Esophagus muscularis mucosa (tissue), 4 donors: ENCODE results near the gene DEGS2.

Experiments used
- EP300 ChIP-seq: sonication (generic); formaldehyde crosslinking; IDR thresholded peaks from one replicate; pipeline ENCODE4 v1.6.1; 2017; ENCODE audit warnings: antibody characterized with exemption
- POLR2A ChIP-seq: fragments of 450-650 bp; IDR thresholded peaks from one replicate; pipeline ENCODE4 v1.6.1; 2017; ENCODE audit warnings: antibody characterized with exemption, moderate library complexity, mild to moderate bottlenecking, low read depth
- TF ChIP-seq, protein P1 (sequence below), 3 experiments: fragments of 200-600 bp in 2 of 3; fragments of 450-650 bp in 1 of 3; sonication (generic) in 2 of 3; IDR thresholded peaks; one replicate each; pipeline ENCODE4 v1.5.1; 2017 to 2019; ENCODE audit warnings: antibody characterized with exemption in 3 of 3, mild to moderate bottlenecking in 2 of 3, moderate library complexity in 1 of 3

DNA sequence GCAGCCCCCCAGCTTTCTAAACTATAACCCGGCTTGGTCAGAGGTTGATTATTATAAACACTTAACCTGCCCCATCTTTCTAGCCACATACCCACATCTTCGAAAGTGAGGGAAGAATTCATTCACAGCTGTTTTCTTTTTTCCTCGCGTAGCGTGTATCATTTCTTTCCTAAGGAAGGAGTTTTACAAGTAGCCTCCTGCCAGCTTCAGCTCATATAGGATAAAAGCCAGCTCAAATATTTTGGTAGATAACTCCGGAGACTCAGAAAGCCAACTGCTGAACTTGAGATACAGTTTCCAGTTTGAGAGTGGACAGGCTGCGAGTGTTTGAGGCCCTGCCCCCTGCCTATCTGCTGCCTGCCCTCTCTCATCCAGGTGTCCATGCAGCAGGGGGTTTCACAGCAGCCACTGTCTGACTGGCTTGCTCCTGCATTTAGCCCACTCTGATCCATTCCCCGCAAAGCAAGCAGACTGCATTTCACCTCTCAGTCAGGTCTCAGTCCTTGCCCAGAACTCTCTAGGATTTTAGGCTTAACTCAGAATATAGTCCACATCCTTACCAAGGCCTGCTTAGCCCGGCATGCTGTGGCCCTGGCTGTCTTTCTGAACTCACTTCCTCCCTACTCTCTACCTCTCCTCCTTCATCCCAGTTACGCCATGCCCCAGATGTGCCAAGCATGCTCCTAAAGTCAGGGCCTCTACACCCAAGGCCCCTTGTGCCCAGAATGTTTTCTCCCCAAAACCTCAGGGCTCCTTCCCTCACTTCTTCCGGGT lies 47.3 kb downstream of the DEGS2 start:
- TF ChIP-seq POLR2A, result no peak
- TF ChIP-seq, protein P1, sequence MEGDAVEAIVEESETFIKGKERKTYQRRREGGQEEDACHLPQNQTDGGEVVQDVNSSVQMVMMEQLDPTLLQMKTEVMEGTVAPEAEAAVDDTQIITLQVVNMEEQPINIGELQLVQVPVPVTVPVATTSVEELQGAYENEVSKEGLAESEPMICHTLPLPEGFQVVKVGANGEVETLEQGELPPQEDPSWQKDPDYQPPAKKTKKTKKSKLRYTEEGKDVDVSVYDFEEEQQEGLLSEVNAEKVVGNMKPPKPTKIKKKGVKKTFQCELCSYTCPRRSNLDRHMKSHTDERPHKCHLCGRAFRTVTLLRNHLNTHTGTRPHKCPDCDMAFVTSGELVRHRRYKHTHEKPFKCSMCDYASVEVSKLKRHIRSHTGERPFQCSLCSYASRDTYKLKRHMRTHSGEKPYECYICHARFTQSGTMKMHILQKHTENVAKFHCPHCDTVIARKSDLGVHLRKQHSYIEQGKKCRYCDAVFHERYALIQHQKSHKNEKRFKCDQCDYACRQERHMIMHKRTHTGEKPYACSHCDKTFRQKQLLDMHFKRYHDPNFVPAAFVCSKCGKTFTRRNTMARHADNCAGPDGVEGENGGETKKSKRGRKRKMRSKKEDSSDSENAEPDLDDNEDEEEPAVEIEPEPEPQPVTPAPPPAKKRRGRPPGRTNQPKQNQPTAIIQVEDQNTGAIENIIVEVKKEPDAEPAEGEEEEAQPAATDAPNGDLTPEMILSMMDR (IDR thresholded peaks at IDR 0.05), result no peak
- no peak for TF ChIP-seq EP300
